Osteocyte (in vitro differentiated cells): ENCODE results near the gene ACOX3. TPM values are rescaled to one million over a fixed set of nuclear protein-coding genes. Genes with fewer than 3 reads are reported as not detected.

Source experiments
- DNase-seq: peaks from one replicate; pipeline ENCODE4 v3.0.0; 2021; ENCODE audit warnings: mixed read lengths; ENCODE audit not compliant: unreplicated experiment; ENCODE audit errors: extremely low spot score
- H3K27ac Mint-ChIP-seq: one replicate; pipeline ENCODE4 v1.8.0; 2021; ENCODE audit warnings: mild to moderate bottlenecking, mixed read lengths; ENCODE audit not compliant: unreplicated experiment
- H3K27me3 Mint-ChIP-seq: one replicate; pipeline ENCODE4 v1.8.0; 2021; ENCODE audit warnings: mixed read lengths; ENCODE audit not compliant: unreplicated experiment
- H3K36me3 Mint-ChIP-seq: one replicate; pipeline ENCODE4 v1.8.0; 2021; ENCODE audit warnings: mixed read lengths; ENCODE audit not compliant: unreplicated experiment
- H3K4me1 Mint-ChIP-seq: one replicate; pipeline ENCODE4 v1.8.0; 2021; ENCODE audit warnings: mixed read lengths; ENCODE audit not compliant: unreplicated experiment
- H3K4me3 Mint-ChIP-seq: one replicate; pipeline ENCODE4 v1.8.0; 2021; ENCODE audit warnings: mild to moderate bottlenecking, moderate library complexity, mixed read lengths; ENCODE audit not compliant: unreplicated experiment
- H3K9me3 Mint-ChIP-seq: one replicate; pipeline ENCODE4 v1.8.0; 2021; ENCODE audit warnings: mixed read lengths; ENCODE audit not compliant: unreplicated experiment
- total RNA-seq: library from RNA; stranded (reverse); gene quantifications from 2 replicates; pipeline ENCODE4 v1.2.1, GENCODE V29; 2021
- TF ChIP-seq, protein P1 (sequence below): fragments of 200-600 bp; sonication (generic); IDR thresholded peaks from 2 replicates; pipeline ENCODE4 v1.5.0; 2021; ENCODE audit warnings: antibody characterized with exemption, mild to moderate bottlenecking, moderate library complexity

The ACOX3 gene
- total RNA-seq, 1 donor from 2014 or later = 25.2 TPM

DNA sequence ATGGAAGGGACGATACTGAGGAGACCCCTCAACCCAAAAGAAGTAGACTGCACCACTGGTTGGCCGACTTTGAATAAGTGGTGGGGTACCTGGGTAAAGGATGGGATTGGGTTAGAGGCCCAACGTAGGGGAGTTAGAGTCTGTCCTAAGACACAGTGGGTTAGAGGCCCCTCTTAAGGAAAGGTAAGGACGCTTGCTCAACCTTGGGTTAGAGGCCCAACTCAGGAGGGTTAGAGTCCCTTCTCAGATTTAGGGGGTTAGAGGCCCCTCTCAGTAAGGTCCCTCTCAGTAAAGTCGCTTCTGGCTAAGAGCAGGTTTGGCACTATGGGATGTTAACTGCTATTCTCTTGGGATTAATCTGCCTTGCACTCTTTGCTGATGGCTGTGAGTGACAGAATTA is 81.3 kb downstream of the ACOX3 start:
- Mint-ChIP-seq H3K27ac (no peak overlapping the region), H3K36me3 (no peaks in the 10 kb centered on the region), H3K4me3 (no peak overlapping the region), H3K9me3 (no peaks in the 10 kb centered on the region), H3K4me1 (peaks cover 2% of the 10 kb centered on the region), H3K27me3 (peaks cover 32% of the 10 kb centered on the region)
- no peak for DNase-seq
- TF ChIP-seq, protein P1, sequence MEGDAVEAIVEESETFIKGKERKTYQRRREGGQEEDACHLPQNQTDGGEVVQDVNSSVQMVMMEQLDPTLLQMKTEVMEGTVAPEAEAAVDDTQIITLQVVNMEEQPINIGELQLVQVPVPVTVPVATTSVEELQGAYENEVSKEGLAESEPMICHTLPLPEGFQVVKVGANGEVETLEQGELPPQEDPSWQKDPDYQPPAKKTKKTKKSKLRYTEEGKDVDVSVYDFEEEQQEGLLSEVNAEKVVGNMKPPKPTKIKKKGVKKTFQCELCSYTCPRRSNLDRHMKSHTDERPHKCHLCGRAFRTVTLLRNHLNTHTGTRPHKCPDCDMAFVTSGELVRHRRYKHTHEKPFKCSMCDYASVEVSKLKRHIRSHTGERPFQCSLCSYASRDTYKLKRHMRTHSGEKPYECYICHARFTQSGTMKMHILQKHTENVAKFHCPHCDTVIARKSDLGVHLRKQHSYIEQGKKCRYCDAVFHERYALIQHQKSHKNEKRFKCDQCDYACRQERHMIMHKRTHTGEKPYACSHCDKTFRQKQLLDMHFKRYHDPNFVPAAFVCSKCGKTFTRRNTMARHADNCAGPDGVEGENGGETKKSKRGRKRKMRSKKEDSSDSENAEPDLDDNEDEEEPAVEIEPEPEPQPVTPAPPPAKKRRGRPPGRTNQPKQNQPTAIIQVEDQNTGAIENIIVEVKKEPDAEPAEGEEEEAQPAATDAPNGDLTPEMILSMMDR = no peak

- H3K9me3 Mint-ChIP-seq = no peaks in the 10 kb centered on the region
- no peak overlapping the region for H3K4me3 Mint-ChIP-seq
- no peak overlapping the region for H3K27ac Mint-ChIP-seq
- peaks cover 33% of the 10 kb centered on the region for H3K27me3 Mint-ChIP-seq
- DNase-seq = no peak
- no peaks in the 10 kb centered on the region for H3K36me3 Mint-ChIP-seq
- H3K4me1 Mint-ChIP-seq = peaks cover 3% of the 10 kb centered on the region
- TF ChIP-seq, protein P1 = no peak
Measured at GRCh38 chr4:8356856-8357255, 83.7 kb downstream of the ACOX3 start.

- Mint-ChIP-seq H3K27me3 (peaks cover 33% of the 10 kb centered on the region), H3K4me1 (peaks cover 7% of the 10 kb centered on the region), H3K4me3 (no peak overlapping the region), H3K36me3 (no peaks in the 10 kb centered on the region), H3K27ac (no peak overlapping the region), H3K9me3 (no peaks in the 10 kb centered on the region)
- no peak for DNase-seq
- TF ChIP-seq, protein P1 = no peak
Measured at GRCh38 chr4:8355864-8356565, 84.5 kb downstream of the ACOX3 start.

DNA sequence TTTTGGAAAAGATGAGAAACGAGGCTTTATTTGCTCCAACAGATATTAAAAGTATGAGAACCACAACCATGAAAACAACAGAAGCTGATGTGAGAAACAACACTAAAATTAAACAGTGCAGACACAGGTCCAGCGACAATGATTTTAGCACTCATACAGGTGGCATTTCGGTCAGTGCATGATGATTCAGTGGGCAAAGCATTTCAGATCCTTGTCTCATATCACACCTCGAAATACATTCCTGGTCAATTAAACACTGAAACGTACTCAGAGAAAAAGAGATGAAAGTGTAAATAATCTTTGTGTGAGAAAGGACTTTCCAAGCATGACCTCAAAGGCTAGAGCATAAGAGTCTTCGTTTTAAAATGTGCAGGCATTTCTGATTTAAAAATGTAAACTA is 85.2 kb downstream of the ACOX3 start:
- H3K9me3 Mint-ChIP-seq = no peaks in the 10 kb centered on the region
- TF ChIP-seq, protein P1 = no peak
- DNase-seq = no peak
- H3K27ac Mint-ChIP-seq = no peak overlapping the region
- H3K36me3 Mint-ChIP-seq = no peaks in the 10 kb centered on the region
- H3K4me1 Mint-ChIP-seq = peaks cover 7% of the 10 kb centered on the region
- peaks cover 35% of the 10 kb centered on the region for H3K27me3 Mint-ChIP-seq
- no peak overlapping the region for H3K4me3 Mint-ChIP-seq

DNA sequence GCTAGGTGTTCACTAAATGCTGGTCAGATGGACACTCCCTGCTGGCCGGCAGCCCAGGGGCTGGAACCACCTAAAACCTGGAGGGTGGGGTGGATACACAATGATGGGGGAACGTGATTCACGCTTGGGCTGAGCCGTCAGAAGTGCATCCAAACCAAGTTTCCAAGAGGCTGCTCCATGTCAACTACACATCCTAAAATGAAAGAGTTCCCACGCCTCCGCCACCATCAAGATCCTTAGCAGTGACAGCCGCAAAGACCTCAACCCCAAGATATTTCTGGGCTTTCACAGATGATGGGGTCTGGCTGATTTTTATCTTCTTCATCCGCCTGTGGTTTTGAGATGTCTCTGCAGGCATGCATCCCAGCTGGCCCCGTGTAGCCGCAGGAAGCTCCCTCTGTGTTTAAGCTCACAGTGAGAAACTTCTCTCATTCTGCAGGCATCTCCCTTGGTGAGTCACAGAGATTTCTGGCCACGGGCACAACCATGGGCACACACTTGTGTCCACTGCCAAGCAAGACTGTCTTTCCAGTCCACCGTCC is 86.5 kb downstream of the ACOX3 start:
- TF ChIP-seq, protein P1 = no peak
- DNase-seq = no peak
- H3K27ac Mint-ChIP-seq = no peak overlapping the region
- H3K27me3 Mint-ChIP-seq = peaks cover 22% of the 10 kb centered on the region
- H3K36me3 Mint-ChIP-seq = no peaks in the 10 kb centered on the region
- H3K4me1 Mint-ChIP-seq = peaks cover 7% of the 10 kb centered on the region
- H3K4me3 Mint-ChIP-seq = no peak overlapping the region
- no peaks in the 10 kb centered on the region for H3K9me3 Mint-ChIP-seq
